Epithelial cell of proximal tubule (primary cell): ENCODE data around the gene PDE4D. TPM values are rescaled to one million over a fixed set of nuclear protein-coding genes. Genes with fewer than 3 reads are reported as not detected.

ENCODE experiments used
- DNase-seq: peaks from one replicate; pipeline ENCODE4 v3.0.0-alpha.2; 2011; ENCODE audit warnings: low read depth
- H3K4me3 ChIP-seq: 2 replicates; pipeline ENCODE4 v1.5.1; 2011; ENCODE audit warnings: low read depth, mild to moderate bottlenecking, low read length
- total RNA-seq: library from RNA; depleted of rRNA; stranded (reverse); fragments of >200 nt; gene quantifications from 2 replicates; pipeline ENCODE4 v1.2.3, GENCODE V29; 2015
- TF ChIP-seq, protein P1 (sequence below): conservative IDR thresholded peaks from 2 replicates; pipeline ENCODE4 v1.5.1; 2012; ENCODE audit warnings: low read depth, mild to moderate bottlenecking, low read length

The PDE4D gene
- total RNA-seq, 1 donor from 2014 or later = 18.4 TPM

DNA sequence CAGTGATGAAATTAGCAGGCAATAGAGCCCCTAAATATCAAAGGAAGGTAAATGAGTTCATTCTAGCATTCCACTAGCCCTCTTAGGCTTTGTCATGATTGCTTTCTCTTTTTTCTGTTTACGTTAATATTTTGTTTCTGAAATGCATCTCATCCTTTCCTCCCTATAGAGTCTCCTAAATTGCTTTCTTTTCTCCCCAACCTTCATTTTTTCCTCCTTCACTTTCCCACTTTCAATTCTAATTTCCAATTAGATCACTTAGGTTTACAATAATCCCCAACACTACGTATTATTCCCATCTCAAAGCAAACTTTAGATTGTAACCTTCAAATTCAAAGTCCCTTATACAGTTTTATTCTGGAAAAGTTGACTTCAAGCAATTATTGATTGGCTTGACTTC, 751.4 kb downstream of the PDE4D start:
- TF ChIP-seq, protein P1, sequence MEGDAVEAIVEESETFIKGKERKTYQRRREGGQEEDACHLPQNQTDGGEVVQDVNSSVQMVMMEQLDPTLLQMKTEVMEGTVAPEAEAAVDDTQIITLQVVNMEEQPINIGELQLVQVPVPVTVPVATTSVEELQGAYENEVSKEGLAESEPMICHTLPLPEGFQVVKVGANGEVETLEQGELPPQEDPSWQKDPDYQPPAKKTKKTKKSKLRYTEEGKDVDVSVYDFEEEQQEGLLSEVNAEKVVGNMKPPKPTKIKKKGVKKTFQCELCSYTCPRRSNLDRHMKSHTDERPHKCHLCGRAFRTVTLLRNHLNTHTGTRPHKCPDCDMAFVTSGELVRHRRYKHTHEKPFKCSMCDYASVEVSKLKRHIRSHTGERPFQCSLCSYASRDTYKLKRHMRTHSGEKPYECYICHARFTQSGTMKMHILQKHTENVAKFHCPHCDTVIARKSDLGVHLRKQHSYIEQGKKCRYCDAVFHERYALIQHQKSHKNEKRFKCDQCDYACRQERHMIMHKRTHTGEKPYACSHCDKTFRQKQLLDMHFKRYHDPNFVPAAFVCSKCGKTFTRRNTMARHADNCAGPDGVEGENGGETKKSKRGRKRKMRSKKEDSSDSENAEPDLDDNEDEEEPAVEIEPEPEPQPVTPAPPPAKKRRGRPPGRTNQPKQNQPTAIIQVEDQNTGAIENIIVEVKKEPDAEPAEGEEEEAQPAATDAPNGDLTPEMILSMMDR = no peak
- no peak overlapping the region for H3K4me3 ChIP-seq
- DNase-seq = no peak

DNA sequence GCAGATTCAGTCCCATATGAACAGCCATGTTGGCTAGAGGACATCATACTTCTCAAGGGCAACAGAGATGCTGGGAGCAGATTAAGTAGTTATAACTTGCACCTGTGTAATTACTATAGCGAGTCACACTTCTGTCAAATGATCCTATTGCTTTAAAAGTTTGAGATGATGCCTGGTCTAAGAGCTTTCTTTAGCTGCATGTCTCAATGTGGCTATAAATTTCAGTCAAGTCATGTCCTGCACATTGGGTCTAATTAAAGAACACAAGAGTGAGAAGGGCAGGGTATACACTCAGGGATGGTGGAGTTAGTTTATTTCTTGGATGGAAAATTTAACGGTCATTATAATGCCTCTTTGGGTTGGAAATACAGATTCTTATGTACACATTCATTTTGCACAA, 753.4 kb downstream of the PDE4D start:
- H3K4me3 ChIP-seq = no peak overlapping the region
- DNase-seq = no peak
- TF ChIP-seq, protein P1 = no peak

DNA sequence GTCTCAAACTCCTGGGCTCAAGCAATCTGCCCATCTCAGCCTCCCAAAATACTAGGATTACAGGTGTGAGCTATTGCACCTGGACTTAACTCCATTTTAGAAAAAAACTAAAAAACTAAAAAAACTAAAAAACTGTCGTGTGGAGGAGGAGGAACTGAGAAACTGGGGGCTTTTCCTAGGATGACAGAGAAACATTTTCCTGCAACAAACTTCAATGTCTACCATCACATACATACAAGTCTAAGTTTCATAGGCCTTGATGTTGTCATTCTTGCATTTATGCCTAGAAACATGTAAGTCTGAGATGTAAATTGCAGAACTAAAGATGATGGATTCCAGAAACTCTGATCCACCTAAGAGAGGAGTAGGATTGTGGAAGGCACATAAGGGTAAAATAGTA, 753.8 kb downstream of the PDE4D start:
- TF ChIP-seq, protein P1 = no peak
- DNase-seq = no peak
- H3K4me3 ChIP-seq = no peak overlapping the region

DNA sequence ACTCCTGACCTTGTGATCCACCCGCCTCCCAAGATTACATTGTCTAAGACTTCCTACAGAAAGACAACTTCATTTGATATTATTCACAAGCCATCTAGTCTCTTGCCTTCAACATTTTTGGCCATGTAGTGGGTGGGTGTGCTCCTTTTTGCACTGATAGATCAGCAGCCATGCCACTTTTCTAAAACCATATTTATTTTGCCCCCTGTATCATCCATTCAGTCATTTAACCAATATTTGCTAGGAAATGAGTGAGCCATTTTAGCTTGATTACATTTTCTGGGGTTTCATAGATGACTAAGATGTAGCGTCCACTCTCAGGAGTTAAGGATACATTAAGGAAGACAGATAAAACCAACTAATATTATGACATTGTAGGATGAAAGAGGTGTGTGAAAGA, 755.0 kb downstream of the PDE4D start:
- H3K4me3 ChIP-seq = no peak overlapping the region
- DNase-seq = no peak
- TF ChIP-seq, protein P1 = no peak

DNA sequence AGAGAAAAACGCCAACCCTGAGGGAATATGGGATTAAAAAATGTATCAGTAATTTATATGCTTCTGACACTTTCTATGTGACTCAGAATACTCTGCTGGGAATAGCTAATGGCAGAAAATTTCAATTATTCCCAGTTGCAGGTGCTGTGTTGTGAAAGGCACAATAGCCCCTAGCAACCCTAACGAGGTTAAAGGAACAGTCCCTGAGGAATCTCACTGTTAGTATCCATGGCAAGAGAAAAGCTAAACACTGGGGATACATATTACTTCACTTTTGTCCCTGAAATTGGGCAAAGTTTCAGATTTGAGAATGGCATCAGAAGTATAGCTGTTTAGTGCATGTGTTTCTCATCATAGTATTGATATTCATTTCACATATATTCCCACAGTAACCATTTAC, 755.7 kb downstream of the PDE4D start:
- DNase-seq = no peak
- TF ChIP-seq, protein P1 = no peak
- no peak overlapping the region for H3K4me3 ChIP-seq

DNA sequence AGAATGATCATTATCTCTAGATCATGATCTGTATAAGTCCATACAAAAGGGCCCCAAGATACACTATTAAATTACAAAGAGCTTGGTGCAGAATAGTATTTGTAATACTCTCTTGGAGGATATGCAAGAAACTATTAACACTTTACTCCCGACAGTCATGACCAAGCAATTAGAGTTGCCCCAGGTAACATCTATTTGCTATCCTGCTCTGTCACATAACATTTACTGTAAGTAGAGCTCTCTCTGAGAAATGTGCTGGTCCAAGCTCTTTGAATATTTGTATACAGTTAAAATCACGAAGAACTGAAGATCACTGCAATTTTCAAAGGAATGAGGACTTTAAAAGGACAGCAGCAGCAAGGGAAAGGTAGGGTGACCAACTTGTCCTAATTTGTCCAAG, 757.0 kb downstream of the PDE4D start:
- no peak overlapping the region for H3K4me3 ChIP-seq
- no peak for DNase-seq
- TF ChIP-seq, protein P1 = no peak

DNA sequence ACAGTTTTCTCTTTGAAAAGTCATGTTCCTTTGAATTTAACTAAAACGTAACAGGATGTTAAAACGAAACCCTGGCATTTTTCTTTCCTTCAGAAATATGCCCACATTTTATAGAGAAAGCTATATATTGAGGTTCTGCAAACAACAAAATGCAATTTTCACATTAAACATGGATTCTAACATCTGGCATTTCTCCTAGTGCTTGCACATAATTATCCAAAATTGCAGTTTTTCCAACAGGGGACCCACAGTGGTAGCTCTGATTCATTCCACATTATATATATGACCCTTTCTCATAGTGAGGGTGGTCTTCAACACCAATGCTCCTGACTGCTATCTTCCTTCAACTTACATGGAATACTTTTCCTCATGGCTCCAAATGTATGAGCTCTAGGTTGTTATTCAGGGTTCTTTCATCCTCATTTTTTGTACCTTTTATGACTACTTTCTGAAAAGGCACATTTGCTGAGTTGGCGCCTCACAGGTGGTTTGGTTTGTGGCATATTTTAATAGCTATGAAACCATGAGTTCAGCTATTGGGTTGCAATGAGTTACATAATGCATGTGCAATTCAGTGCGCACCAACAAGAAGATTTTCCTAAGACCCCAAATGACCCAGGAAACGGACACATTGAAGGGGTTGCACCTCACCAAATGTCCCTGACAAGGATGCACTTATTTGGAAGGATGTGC, 758.9 kb downstream of the PDE4D start:
- DNase-seq = no peak
- no peak overlapping the region for H3K4me3 ChIP-seq
- TF ChIP-seq, protein P1 = no peak
